ENCODE results near the gene OCEL1. TPM values are rescaled to one million over a fixed set of nuclear protein-coding genes. Genes with fewer than 3 reads are reported as not detected.
A peak's percentile ranks its signal among the peaks of the same experiment; 100 is the strongest.

Gene OCEL1, protein sequence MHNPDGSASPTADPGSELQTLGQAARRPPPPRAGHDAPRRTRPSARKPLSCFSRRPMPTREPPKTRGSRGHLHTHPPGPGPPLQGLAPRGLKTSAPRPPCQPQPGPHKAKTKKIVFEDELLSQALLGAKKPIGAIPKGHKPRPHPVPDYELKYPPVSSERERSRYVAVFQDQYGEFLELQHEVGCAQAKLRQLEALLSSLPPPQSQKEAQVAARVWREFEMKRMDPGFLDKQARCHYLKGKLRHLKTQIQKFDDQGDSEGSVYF
- polyA plus RNA-seq (2013): 8.4 TPM

DNA sequence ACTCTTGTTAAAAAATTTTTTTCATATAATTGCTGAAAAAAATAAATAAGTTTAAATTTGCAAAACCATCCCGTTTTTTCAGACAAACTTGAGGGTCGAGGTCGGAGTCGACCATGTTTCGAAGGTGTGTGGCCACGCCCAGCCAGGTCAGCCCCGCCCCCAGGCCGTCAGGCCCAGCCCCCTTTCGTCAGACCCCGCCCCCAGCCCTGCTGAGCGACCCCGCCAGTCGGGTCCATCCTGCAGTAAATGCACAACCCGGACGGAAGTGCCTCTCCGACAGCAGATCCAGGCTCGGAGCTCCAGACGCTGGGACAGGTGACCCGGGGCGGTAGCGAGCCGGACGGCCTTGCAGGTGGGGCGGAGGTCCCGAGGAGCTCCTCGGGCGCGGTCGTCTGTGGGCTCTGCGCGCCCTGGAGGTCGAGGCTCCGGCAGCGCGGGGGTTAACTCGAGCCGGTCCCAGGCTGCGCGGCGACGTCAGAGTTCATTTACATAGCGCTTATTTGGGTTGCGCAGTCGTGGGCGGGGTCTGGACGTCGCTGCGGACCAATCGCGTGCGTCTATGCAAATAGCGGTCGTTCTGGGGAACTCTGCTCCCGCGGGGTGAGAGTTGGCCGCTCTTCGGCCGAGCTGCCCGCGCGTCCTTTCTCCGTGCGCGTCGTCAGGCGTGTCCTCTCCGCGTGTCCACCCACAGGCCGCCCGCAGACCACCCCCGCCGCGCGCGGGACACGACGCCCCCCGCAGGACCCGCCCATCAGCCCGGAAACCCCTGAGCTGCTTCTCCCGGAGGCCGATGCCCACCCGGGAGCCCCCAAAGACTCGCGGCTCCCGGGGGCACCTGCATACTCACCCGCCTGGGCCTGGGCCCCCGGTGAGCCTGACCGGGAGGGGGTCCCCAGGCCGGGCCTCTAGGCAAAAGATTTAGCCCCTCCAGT is at the start of gene OCEL1:
OCEL1 (plus strand) TSS at position 225 of the 932 bp plus-strand sequence; CDS start at position 247, 22 bp downstream.
- ChIA-PET POLR2A (interaction anchor here (0.5 to 1.4 kb wide), 3 partner anchors 11 to 143 kb away, joined by 3 to 10 read pairs (median 3); partner anchors contain the start of gene USE1), CTCF (interaction anchor here (0.8 to 2.6 kb wide), 7 partner anchors 9 to 152 kb away, joined by 3 to 12 read pairs (median 3); no protein-coding TSS in a partner anchor)
- Histone ChIP-seq H3K36me3 (ENCODE audit: control insufficient read depth in 4 of 4, insufficient read depth in 4 of 4, low read length in 3 of 4) (peaks cover 0 to 15% (median 7%) of the 10 kb centered on the region in 4 experiments), H3K4me3 (ENCODE audit: control insufficient read depth in 1 of 7, extremely low read depth in 1 of 7, insufficient read depth in 4 of 7, low read depth in 2 of 7, low read length in 6 of 7) (peak within 1 kb of the TSS; percentile 64 to 81 (median 76)), H3K27me3 (replicated peaks in 2 of 5; ENCODE audit: control insufficient read depth in 4 of 5, insufficient read depth in 5 of 5, low read length in 4 of 5) (no peaks in the 10 kb centered on the region), H3K27ac (ENCODE audit: insufficient read depth in 1 of 2, low read depth in 1 of 2, low read length in 2 of 2, poor library complexity in 1 of 2, severe bottlenecking in 2 of 2) (peak within 1 kb of the TSS in 1 of 2 experiments; percentile 70), H3K9me3 (ENCODE audit: control extremely low read depth in 1 of 5, control insufficient read depth in 4 of 5, insufficient read depth in 2 of 5, low read depth in 1 of 5, low read length in 4 of 5) (no peaks in the 10 kb centered on the region), H3K4me1 (ENCODE audit: control extremely low read depth in 1 of 4, control insufficient read depth in 4 of 4, insufficient read depth in 4 of 4, low read length in 3 of 4) (peaks cover 0 to 13% (median 8%) of the 10 kb centered on the region in 4 experiments)
- peak; percentile 97 to 99 (median 99) for DNase-seq
- under 1% methylated on average over 58 of the region's 90 CpGs for WGBS (ENCODE audit: insufficient coverage)

DNA sequence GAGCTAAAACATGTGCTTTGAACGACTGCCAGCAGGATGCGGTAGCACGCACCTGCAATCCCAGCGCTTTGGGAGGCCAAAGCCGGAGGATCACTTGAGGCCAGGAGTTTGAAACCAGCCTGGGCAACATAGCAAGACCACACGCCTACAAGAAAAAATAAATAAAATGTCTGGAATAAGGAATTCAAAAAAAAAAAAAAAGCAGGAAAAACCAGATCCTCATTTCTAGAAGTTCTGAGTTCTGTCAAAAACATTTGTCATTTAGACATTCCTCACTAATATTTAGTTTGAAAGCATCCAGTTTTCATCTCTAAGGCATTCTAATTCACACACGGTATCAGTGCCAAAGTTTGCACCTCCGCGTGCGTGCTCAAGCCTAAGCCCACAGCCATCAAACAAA is 47.7 kb upstream of the OCEL1 start:
- peaks cover 0 to 8% (median 7%) of the 10 kb centered on the region in 4 experiments for H3K4me1 ChIP-seq (ENCODE audit: control extremely low read depth in 1 of 4, control insufficient read depth in 4 of 4, insufficient read depth in 4 of 4, low read length in 3 of 4)
- H3K4me3 ChIP-seq (ENCODE audit: control insufficient read depth in 1 of 7, extremely low read depth in 1 of 7, insufficient read depth in 4 of 7, low read depth in 2 of 7, low read length in 6 of 7): no peak overlapping the region
- CTCF ChIA-PET: no interaction called here
- H3K36me3 ChIP-seq (ENCODE audit: control insufficient read depth in 4 of 4, insufficient read depth in 4 of 4, low read length in 3 of 4): peaks cover 10 to 53% (median 40%) of the 10 kb centered on the region in 4 experiments
- no peaks in the 10 kb centered on the region for H3K27me3 ChIP-seq (replicated peaks in 2 of 5; ENCODE audit: control insufficient read depth in 4 of 5, insufficient read depth in 5 of 5, low read length in 4 of 5)
- H3K27ac ChIP-seq (ENCODE audit: insufficient read depth in 1 of 2, low read depth in 1 of 2, low read length in 2 of 2, poor library complexity in 1 of 2, severe bottlenecking in 2 of 2): no peak overlapping the region
- POLR2A ChIA-PET: no interaction called here
- WGBS (ENCODE audit: insufficient coverage): 99% methylated on average over 9 of the region's 10 CpGs
- no peak for DNase-seq
- no peaks in the 10 kb centered on the region for H3K9me3 ChIP-seq (ENCODE audit: control extremely low read depth in 1 of 5, control insufficient read depth in 4 of 5, insufficient read depth in 2 of 5, low read depth in 1 of 5, low read length in 4 of 5)

DNA sequence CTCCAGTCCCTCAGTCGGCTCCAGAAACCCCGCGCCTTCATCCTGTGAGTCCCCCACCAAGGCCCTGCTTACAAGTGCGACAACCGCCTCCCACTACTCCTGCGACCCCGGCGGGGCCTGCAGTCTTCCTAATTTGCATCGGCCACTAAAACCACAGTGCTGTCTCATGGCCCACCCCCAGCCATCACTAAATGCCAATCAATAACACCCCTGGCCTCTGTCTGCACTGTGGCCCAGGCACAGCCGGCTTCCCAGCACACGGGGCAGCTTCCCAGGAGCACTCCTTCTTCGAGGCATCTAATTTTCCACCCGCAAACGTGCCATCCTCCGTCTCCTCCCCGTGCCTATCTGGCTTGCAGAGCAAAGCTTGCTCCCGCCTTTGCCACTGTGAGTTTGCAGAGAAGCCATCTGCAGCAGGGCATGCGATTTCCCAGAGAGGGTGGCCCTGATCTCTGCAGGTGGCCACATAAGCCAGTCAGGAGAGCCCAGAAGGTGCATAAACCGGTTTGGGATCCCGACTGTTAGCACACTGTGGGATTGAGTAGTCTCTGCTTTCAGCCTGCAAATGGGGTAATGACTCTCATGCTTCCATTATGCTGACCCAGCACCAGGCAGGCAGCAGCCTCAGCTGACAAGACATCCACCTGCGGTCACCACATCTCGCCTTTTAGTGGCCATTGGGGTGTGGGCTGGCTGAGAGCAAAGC is 44.9 kb upstream of the OCEL1 start:
- ChIA-PET CTCF (interaction anchor here (0.7 to 1.4 kb wide), 2 partner anchors 9 to 61 kb away, joined by 3 read pairs; no protein-coding TSS in a partner anchor), POLR2A (no interaction called here)
- Histone ChIP-seq H3K9me3 (ENCODE audit: control extremely low read depth in 1 of 5, control insufficient read depth in 4 of 5, insufficient read depth in 2 of 5, low read depth in 1 of 5, low read length in 4 of 5) (no peaks in the 10 kb centered on the region), H3K36me3 (ENCODE audit: control insufficient read depth in 4 of 4, insufficient read depth in 4 of 4, low read length in 3 of 4) (peaks cover 13 to 44% (median 36%) of the 10 kb centered on the region in 4 experiments), H3K4me3 (ENCODE audit: control insufficient read depth in 1 of 7, extremely low read depth in 1 of 7, insufficient read depth in 4 of 7, low read depth in 2 of 7, low read length in 6 of 7) (no peak overlapping the region), H3K27me3 (replicated peaks in 2 of 5; ENCODE audit: control insufficient read depth in 4 of 5, insufficient read depth in 5 of 5, low read length in 4 of 5) (no peaks in the 10 kb centered on the region), H3K4me1 (ENCODE audit: control extremely low read depth in 1 of 4, control insufficient read depth in 4 of 4, insufficient read depth in 4 of 4, low read length in 3 of 4) (peaks cover 0 to 27% (median 23%) of the 10 kb centered on the region in 4 experiments), H3K27ac (ENCODE audit: insufficient read depth in 1 of 2, low read depth in 1 of 2, low read length in 2 of 2, poor library complexity in 1 of 2, severe bottlenecking in 2 of 2) (no peak overlapping the region)
- 94% methylated on average over 22 of the region's 22 CpGs for WGBS (ENCODE audit: insufficient coverage)
- DNase-seq: no peak

DNA sequence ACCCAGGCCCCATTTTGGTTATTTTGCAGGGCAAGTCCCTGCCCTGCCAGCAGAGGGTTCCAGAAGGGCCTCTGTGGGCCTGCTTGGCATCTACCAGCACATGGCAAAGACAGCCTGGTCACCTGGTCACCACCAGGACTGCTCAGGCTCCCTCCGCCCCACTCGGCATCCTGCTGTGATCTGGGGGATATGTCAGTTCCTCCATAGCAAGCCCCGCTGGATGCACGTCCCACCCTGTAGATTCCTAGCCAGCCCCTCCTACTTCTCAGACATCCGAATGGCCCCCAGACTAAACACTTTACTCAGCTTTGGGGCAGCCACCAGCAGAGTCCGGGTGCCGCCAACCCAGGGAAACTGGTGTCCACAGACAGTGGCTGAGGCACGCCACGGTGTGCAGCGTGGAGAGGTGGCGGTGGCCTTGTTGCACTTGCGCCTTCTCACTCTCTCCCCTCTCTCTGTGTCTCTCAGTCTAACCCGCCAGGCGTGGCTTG is 42.7 kb upstream of the OCEL1 start:
- no peaks in the 10 kb centered on the region for H3K27me3 ChIP-seq (replicated peaks in 2 of 5; ENCODE audit: control insufficient read depth in 4 of 5, insufficient read depth in 5 of 5, low read length in 4 of 5)
- 16% methylated on average over 12 of the region's 14 CpGs for WGBS (ENCODE audit: insufficient coverage)
- DNase-seq: peak; percentile 43 to 64 (median 59)
- CTCF ChIA-PET: interaction anchor here (1.1 to 2.3 kb wide), 8 partner anchors 8 to 112 kb away, joined by 3 to 12 read pairs (median 4); partner anchors contain the start of gene OCEL1
- POLR2A ChIA-PET: interaction anchor here (0.9 to 1.1 kb wide), 2 partner anchors 43 to 107 kb away, joined by 3 read pairs; partner anchors contain the start of gene MYO9B
- no peaks in the 10 kb centered on the region for H3K9me3 ChIP-seq (ENCODE audit: control extremely low read depth in 1 of 5, control insufficient read depth in 4 of 5, insufficient read depth in 2 of 5, low read depth in 1 of 5, low read length in 4 of 5)
- H3K4me3 ChIP-seq (ENCODE audit: control insufficient read depth in 1 of 7, extremely low read depth in 1 of 7, insufficient read depth in 4 of 7, low read depth in 2 of 7, low read length in 6 of 7): peak overlapping the region in 6 of 7 experiments; percentile 43 to 71 (median 54)
- peak overlapping the region; percentile 35 to 64 for H3K27ac ChIP-seq (ENCODE audit: insufficient read depth in 1 of 2, low read depth in 1 of 2, low read length in 2 of 2, poor library complexity in 1 of 2, severe bottlenecking in 2 of 2)
- H3K4me1 ChIP-seq (ENCODE audit: control extremely low read depth in 1 of 4, control insufficient read depth in 4 of 4, insufficient read depth in 4 of 4, low read length in 3 of 4): peaks cover 0 to 27% (median 23%) of the 10 kb centered on the region in 4 experiments
- H3K36me3 ChIP-seq (ENCODE audit: control insufficient read depth in 4 of 4, insufficient read depth in 4 of 4, low read length in 3 of 4): peaks cover 19 to 45% (median 35%) of the 10 kb centered on the region in 4 experiments

DNA sequence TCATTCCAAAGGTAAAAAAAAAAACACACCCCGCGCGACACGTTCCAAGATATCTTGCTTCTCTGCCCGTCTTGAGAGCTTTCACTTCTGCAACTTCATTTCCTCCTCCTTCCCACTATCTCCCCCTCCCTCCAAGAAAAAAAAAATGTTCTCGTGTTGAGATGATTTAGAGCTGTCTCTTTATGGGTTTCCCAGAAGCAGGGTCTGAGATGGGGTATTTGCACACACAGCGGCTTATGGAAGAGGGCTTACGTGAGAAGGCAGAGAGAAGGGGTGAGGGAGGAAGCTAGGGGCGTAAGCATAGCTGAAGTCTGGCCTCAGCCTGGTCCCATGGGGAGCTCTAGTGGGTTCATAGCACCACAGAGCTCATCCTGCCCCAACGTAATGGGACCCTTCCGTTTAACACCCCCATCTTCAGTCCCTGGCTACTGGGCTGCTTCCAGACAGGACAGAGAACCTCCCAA is 42.1 kb upstream of the OCEL1 start:
- peak overlapping the region; percentile 35 to 64 for H3K27ac ChIP-seq (ENCODE audit: insufficient read depth in 1 of 2, low read depth in 1 of 2, low read length in 2 of 2, poor library complexity in 1 of 2, severe bottlenecking in 2 of 2)
- peaks cover 19 to 47% (median 36%) of the 10 kb centered on the region in 4 experiments for H3K36me3 ChIP-seq (ENCODE audit: control insufficient read depth in 4 of 4, insufficient read depth in 4 of 4, low read length in 3 of 4)
- 0% methylated on average over 6 of the region's 11 CpGs for WGBS (ENCODE audit: insufficient coverage)

DNA sequence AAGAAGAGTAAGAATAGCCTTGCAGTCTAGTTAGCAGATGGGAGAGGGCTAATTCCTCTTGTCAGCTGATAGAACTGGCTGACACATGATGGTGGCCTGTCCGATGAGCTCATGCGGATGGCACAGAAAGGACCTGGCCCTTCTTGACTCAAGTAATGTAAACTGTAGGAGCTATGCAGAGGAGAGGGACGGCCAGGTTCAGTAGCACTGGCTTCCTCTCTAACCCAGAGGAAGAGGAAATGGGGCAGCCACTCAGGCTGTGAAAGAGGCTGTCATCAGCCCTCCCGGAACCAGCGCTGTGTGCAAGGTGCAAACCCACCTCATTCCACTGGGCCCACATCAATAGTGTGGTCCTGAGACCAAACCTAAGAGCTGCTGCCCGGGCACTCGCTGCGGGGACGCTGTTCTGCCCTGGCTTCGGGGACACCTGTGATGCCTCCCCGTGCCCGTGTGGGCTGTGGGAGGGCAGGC is 41.6 kb upstream of the OCEL1 start:
- ChIA-PET POLR2A (interaction anchor here (0.6 to 1.1 kb wide), 3 partner anchors 42 to 116 kb away, joined by 3 read pairs; partner anchors contain the start of gene MYO9B), CTCF (interaction anchor here (0.7 to 2.3 kb wide), 6 partner anchors 11 to 113 kb away, joined by 3 to 12 read pairs (median 5); partner anchors contain the start of gene OCEL1)
- peaks cover 19 to 50% (median 40%) of the 10 kb centered on the region in 4 experiments for H3K36me3 ChIP-seq (ENCODE audit: control insufficient read depth in 4 of 4, insufficient read depth in 4 of 4, low read length in 3 of 4)
- H3K27me3 ChIP-seq (replicated peaks in 2 of 5; ENCODE audit: control insufficient read depth in 4 of 5, insufficient read depth in 5 of 5, low read length in 4 of 5): no peaks in the 10 kb centered on the region
- H3K4me3 ChIP-seq (ENCODE audit: control insufficient read depth in 1 of 7, extremely low read depth in 1 of 7, insufficient read depth in 4 of 7, low read depth in 2 of 7, low read length in 6 of 7): peak overlapping the region in 4 of 7 experiments; percentile 53 to 71 (median 60)
- peak overlapping the region; percentile 35 to 53 for H3K27ac ChIP-seq (ENCODE audit: insufficient read depth in 1 of 2, low read depth in 1 of 2, low read length in 2 of 2, poor library complexity in 1 of 2, severe bottlenecking in 2 of 2)
- peaks cover 0 to 27% (median 23%) of the 10 kb centered on the region in 4 experiments for H3K4me1 ChIP-seq (ENCODE audit: control extremely low read depth in 1 of 4, control insufficient read depth in 4 of 4, insufficient read depth in 4 of 4, low read length in 3 of 4)
- no peaks in the 10 kb centered on the region for H3K9me3 ChIP-seq (ENCODE audit: control extremely low read depth in 1 of 5, control insufficient read depth in 4 of 5, insufficient read depth in 2 of 5, low read depth in 1 of 5, low read length in 4 of 5)
- peak; percentile 11 to 43 (median 38) for DNase-seq
- 70% methylated on average over 10 of the region's 12 CpGs for WGBS (ENCODE audit: insufficient coverage)

More for the DNA sequence above, 42.1 kb upstream of the OCEL1 start:
- ChIA-PET POLR2A (interaction anchor here (0.6 to 1.1 kb wide), 3 partner anchors 43 to 116 kb away, joined by 3 read pairs; partner anchors contain the start of gene MYO9B), CTCF (interaction anchor here (0.7 to 2.3 kb wide), 8 partner anchors 9 to 112 kb away, joined by 3 to 12 read pairs (median 4); partner anchors contain the start of gene OCEL1)
- Histone ChIP-seq H3K4me3 (ENCODE audit: control insufficient read depth in 1 of 7, extremely low read depth in 1 of 7, insufficient read depth in 4 of 7, low read depth in 2 of 7, low read length in 6 of 7) (peak overlapping the region in 6 of 7 experiments; percentile 43 to 71 (median 54)), H3K4me1 (ENCODE audit: control extremely low read depth in 1 of 4, control insufficient read depth in 4 of 4, insufficient read depth in 4 of 4, low read length in 3 of 4) (peaks cover 0 to 27% (median 23%) of the 10 kb centered on the region in 4 experiments), H3K27me3 (replicated peaks in 2 of 5; ENCODE audit: control insufficient read depth in 4 of 5, insufficient read depth in 5 of 5, low read length in 4 of 5) (no peaks in the 10 kb centered on the region), H3K9me3 (ENCODE audit: control extremely low read depth in 1 of 5, control insufficient read depth in 4 of 5, insufficient read depth in 2 of 5, low read depth in 1 of 5, low read length in 4 of 5) (no peaks in the 10 kb centered on the region)
- DNase-seq: peak; percentile 57 to 82 (median 78)

Data from common myeloid progenitor, CD34-positive (primary cell).